GM19397 (cell line): ENCODE results near the gene UBE2E2.
"Not testable (repeated sequence)": the region's sequence is repeated elsewhere in the genome, so short reads cannot be mapped to it uniquely, and the experiment has no call there.

ENCODE experiments used
- ATAC-seq: cut with Tn5 transposase; IDR thresholded peaks from one replicate; pipeline ENCODE4 v1.9.1; 2021; ENCODE audit warnings: mild to moderate bottlenecking, moderate library complexity; ENCODE audit not compliant: unreplicated experiment

Gene UBE2E2

GRCh38 chr3:23320586-23321570 lies 117.8 kb downstream of the UBE2E2 start:
- ATAC-seq, result no peak

- no peak for ATAC-seq
Observed at GRCh38 chr3:23324745-23325144, 121.6 kb downstream of the UBE2E2 start.

DNA sequence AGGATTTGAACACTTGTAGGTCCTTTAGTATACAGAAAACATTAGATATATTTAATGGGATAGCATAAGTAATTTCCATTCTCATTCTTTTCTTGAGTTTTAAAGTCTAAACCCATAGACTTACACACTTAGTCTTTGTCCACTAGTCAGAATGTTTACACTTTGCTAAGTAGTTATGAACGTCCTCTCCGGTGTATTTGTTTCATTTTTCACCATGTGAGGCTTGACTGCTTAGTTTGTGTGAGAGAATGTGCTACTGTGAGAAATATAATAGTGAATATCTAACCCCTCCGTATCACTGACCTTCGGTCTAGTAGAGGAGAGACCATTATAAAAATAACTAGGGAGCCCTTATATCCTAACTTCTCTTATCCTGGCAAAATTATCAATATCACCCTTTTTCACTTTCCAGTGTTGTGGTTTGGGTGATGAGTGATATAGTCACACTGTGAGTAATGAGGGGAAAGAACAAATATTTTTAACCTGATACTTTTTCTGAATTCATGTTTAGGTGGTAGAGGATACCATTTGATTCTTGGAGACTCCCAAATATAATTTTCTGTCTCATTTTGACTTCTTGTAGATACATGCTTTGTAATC lies 122.4 kb downstream of the UBE2E2 start:
- ATAC-seq, result peak; percentile 49

DNA sequence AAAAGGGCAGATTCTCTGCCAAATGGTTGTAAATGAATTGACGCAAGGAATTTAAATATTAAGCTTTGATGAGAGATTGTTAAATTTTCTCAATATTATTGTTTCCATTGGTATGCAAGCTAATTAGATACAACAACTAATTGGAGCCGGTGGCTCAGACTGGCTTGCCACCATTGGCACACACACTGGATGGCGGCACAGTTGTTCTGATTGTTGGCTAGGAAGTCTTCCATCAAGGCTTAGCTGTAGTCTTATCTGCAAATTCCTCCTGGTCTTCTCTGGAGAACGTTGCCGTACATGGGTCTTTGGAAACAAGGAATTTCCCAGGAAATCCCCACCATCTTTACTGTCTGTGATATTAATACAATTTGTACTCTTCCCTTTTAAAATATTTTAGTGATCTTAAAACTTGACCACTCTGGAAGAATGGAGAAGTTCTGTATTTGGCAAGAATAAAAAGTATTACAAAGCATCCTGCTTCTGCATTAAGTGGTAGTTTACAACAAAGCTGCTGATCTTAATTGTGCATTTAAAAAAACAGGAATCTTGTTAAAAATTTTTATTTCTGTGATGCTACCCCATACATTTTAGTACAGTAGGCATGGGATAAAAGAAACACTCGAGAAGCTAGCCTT lies 126.5 kb downstream of the UBE2E2 start:
- no peak for ATAC-seq

DNA sequence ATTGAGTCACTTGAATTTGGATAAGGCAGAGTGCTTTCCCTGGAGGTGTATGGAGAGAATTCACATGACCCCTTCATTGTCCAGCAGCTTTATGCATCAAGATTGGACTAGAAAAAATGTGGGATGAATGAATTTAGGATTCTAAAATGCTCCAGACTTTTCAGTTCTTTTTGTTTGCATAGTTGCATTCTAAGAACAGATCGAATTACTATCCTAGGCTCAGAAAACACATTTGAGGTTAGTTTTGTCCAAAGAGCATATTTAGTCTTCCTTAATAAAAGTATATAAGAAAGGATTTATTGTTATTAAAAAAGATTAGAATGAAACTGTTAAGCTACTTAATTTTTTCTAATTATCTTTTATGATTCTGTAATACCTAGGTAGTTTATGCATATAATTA lies 127.4 kb downstream of the UBE2E2 start:
- no peak for ATAC-seq

DNA sequence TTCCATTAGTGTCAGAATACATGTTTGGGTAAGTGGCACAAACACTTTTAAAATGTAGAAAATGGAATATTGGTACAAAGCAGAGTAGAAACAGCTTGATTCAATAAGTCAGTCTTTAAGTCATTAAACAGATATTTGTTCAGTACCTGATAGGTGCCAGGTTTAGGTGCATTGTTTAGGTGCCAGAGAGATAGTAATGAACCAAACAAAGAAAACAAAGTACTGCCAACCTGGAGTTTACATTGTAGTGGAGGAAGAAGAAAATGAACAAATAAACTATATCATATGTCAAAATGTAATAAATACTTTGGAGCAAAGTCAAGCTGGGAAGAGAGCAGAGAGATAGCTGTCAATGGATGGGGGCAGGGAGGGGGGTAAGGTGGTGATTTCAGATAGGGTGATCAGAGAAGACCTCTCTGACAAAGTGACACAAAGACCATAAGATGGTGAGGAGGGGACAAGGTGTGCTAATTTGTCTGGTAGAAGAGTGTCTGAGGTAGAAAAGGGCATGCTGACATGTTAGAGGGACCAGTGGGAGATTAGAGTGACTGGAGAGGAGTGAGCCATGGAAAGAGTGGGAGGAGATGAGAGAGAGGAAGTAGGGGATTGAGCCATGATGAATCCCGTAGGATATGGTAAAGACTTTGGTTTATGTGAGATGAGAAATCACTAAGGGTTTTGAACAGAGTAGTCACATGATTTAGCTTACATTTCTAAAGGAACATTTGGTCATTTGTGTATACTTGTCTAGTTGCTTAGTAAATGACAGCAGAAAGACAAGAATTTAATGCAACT lies 128.2 kb downstream of the UBE2E2 start:
- no peak for ATAC-seq

DNA sequence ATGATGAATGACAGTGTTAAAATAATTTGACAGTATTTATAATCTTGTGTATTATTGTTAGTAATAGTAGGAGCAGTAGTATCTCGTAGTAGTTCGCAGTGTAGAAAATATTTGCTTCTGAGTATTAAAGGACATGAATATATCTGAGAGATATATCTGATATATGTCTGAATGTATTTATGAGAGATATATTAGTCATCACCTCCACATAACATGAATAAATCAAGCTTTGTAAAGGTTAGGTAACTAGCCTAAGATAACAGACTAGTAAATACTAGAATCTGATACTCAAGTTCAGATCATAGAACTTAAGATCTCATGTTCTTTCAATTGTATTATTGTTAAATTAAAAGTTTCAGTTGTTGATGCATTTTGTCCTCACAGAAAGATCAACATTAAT lies 130.5 kb downstream of the UBE2E2 start:
- no peak for ATAC-seq

DNA sequence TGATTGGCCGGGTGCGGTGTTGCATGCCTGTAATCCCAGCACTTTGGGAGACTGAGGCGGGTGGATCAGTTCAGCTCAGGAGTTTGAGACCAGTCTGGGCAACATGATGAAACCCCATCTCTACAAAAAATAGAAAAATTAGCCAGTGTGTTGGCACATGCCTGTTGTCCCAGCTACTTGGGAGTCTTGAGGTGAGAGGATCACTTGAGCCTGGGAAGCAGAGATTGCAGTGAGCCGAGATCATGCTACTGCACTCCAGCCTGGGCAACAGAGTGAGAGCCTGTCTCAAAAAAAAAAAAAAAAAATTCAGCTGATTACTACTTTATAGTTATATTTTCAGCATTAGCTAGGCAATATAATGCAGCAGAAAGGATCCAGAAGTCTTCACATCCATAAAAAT lies 133.7 kb downstream of the UBE2E2 start:
- not testable (repeated sequence) for ATAC-seq

- no peak for ATAC-seq
Observed at GRCh38 chr3:23341147-23341838, 138.2 kb downstream of the UBE2E2 start.

- ATAC-seq, result no peak
Observed at GRCh38 chr3:23342343-23342742, 139.2 kb downstream of the UBE2E2 start.

DNA sequence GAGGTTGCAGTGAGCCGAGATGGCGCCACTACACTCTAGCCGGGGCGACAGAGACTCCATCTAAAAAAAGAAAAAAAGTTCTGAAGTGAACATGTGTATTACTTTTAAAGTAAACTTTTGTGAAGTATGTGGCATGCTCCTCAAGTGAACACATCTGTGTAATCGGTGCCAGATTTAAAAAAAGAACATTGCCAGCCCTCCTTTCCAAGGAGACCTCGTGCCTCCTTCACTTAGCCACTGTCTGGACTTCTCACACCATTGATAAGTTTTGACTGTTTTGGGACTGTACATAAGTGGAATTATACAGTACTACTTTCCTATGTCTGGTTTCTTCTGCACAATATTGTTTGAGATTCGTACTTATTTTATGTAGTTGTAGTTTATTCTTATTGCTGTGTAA lies 140.4 kb downstream of the UBE2E2 start:
- ATAC-seq, result no peak

- no peak for ATAC-seq
Observed at GRCh38 chr3:23344886-23345285, 141.8 kb downstream of the UBE2E2 start.

- ATAC-seq, result not testable (repeated sequence)
Observed at GRCh38 chr3:23349444-23349843, 146.3 kb downstream of the UBE2E2 start.

DNA sequence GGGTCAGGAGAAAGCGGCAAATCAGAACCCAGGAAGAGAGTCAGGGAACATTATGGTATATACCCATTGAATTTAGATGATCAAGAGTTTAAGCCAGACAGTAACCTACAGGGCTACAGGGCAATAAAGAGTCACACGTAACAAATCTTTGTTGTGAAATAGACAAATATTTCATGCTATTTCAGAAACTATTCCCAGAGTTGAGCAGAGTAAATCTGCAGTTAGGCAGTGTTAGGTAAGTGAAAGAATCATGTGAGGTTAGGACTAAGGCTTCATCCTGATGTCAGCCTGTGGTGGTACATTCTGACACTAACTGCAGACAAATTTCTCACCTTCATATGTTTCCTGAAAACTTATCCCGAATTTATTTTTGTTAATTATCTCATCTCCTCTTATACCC lies 153.0 kb downstream of the UBE2E2 start:
- no peak for ATAC-seq

DNA sequence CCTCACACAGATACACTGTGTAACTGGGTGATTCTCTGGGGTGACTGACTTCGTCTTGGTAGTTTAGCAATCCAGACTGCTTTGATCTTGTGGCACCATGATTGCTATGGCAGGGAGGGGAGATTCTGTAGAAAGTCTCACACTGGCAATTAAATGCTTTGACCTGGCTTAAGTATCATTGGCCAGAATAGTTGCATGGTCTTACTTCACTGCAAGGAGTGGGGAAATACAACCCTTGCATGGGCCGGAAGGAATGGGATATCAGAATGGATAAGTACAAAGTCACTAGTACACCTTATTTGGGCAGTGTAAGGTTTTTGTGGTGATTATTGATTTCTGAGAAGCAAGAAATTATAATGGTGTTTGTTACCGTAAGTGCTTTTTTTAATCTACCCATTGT lies 153.8 kb downstream of the UBE2E2 start:
- no peak for ATAC-seq

DNA sequence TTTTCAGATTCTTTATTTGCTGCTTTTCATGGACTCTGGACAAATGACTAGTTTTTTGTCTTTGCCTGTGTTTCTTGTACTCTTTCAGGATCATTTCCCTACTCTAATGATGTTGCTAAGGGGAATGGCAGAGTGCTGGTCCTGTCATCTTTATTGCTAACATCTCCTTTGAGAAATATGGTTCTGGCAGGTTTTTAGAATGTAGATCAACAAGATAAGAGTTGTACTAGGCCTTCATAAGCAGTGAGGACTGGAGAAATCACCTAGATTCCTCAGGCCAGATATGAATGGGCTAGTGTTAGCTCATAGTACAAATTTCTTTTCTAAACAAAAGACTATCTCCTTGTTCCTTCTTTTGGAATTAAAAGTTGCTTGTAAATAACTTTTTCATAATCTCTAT lies 156.0 kb downstream of the UBE2E2 start:
- no peak for ATAC-seq

DNA sequence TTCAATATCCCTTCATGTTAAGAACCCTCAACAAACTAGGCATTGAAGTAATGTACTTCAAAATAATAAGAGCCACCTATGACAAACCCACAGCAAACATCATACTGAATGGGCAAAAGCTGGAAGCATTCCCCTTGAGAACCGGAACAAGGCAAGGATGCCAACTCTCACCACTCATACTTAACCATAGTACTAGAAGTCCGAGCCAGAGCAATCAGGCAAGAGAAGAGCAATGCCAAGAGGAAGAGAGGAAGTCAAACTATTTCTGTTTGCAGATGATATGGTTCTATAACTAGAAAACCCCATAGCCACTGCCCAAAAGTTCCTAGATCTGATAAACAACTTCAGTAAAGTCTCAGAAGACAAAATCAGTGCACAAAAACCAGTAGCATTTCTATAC lies 161.9 kb downstream of the UBE2E2 start:
- ATAC-seq, result no peak

DNA sequence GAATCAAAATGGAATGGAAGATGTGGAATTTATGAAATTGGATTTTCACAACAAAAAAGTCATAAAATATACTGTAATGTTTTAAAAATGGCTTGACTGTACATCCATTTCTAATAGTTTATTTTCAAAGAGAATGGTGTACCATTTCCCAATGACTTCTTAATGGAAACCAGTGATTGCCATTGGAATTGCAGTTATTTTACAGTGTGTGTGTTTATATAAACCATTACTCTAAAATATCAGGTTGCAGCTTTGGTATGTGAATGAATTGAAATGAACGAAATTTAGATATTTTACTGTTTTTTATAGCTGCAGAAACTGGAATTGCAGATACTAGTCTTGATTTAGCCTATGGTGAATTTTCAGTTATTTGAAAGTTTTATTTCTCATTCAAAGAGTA lies 165.6 kb downstream of the UBE2E2 start:
- ATAC-seq, result no peak

DNA sequence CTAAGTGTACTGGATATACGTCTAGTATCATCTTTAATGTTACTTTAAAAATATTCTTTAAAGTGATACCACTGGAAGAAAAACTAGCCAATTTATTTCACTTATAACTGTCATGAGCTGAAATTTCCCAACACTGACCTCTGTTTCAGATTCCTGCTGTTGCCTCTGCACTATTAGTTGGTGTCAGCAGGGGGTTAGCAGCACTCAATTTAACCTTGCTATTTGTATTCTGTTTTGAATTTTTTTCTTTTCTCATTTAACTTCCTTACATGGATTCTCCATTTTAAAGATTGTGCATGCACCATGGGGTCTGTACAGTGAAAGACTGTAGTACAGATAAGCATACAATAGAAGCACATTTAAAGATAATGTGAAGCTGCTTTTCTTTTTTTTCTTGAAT lies 169.2 kb downstream of the UBE2E2 start:
- no peak for ATAC-seq

DNA sequence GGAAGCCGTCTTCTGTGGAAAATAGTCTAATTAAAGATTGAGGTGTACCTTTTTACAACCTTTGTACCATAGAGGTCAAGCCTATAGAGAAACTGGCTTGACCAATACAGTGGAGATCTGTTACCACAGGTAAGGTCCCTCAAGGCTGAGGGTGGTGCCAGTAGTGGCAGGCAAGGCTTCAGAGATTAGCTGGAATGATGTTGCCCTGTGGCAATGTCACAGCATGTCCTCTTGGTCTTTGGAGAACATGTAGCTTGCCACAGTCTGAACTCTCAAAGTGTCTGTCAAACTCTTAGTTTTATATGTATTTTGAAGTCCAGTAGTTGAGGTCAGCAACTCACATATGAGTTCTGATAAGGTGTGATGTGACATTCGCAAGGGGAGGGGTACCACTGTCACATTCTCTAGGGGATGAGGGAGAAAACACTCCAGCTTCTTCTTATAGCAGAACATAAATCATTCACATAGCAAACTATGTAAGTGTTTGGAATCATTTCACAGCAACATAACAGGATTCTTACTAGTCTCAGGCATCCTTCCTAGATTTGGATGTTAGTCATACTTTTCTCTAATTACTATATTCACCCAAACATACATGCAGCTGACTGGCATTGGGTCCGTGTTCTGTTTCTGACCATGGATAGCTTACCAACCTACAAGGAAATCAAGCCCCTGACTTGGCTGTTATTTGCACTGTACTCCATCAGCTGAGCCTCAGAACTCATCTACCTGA lies 173.6 kb downstream of the UBE2E2 start:
- ATAC-seq, result no peak
